ENCODE data around the gene TMEM120A.
A peak's percentile ranks its signal among the peaks of the same experiment; 100 is the strongest.

The TMEM120A gene

GRCh38 chr7:75968012-75968411, 26.4 kb downstream of the TMEM120A start:
- WGBS, 2 experiments, result 85 to 87% methylated on average over 10 of the region's 10 CpGs
- H3K4me1 ChIP-seq (ENCODE audit: control insufficient read depth, insufficient read depth, low read length), result peaks cover 44% of the 10 kb centered on the region

GRCh38 chr7:75967487-75967997, 26.9 kb downstream of the TMEM120A start:
- Histone ChIP-seq H3K4me3 (ENCODE audit: insufficient read depth, low read depth, low read length) (no peak overlapping the region), H3K36me3 (ENCODE audit: control insufficient read depth, insufficient read depth, low read length) (no peaks in the 10 kb centered on the region), H3K27me3 (ENCODE audit: control insufficient read depth, insufficient read depth, low read length, poor library complexity, severe bottlenecking) (no peaks in the 10 kb centered on the region), H3K27ac (ENCODE audit: insufficient read depth, low read depth, low read length, poor library complexity, severe bottlenecking) (peak overlapping the region; percentile 74), H3K9me3 (ENCODE audit: control insufficient read depth, low read length) (no peaks in the 10 kb centered on the region), H3K4me1 (ENCODE audit: control insufficient read depth, insufficient read depth, low read length) (peaks cover 49% of the 10 kb centered on the region)
- WGBS, 2 experiments, result 78 to 83% methylated on average over 13 of the region's 13 CpGs

More at GRCh38 chr7:75968012-75968411, 26.4 kb downstream of the TMEM120A start:
- no peaks in the 10 kb centered on the region for H3K9me3 ChIP-seq (ENCODE audit: control insufficient read depth, low read length)
- peaks cover 2% of the 10 kb centered on the region for H3K36me3 ChIP-seq (ENCODE audit: control insufficient read depth, insufficient read depth, low read length)
- H3K27ac ChIP-seq (ENCODE audit: insufficient read depth, low read depth, low read length, poor library complexity, severe bottlenecking), result peak overlapping the region; percentile 74
- H3K27me3 ChIP-seq (ENCODE audit: control insufficient read depth, insufficient read depth, low read length, poor library complexity, severe bottlenecking), result no peaks in the 10 kb centered on the region
- no peak overlapping the region for H3K4me3 ChIP-seq (ENCODE audit: insufficient read depth, low read depth, low read length)

GRCh38 chr7:75967055-75967454, 27.3 kb downstream of the TMEM120A start:
- no peak overlapping the region for H3K4me3 ChIP-seq (ENCODE audit: insufficient read depth, low read depth, low read length)
- peaks cover 47% of the 10 kb centered on the region for H3K4me1 ChIP-seq (ENCODE audit: control insufficient read depth, insufficient read depth, low read length)
- H3K27me3 ChIP-seq (ENCODE audit: control insufficient read depth, insufficient read depth, low read length, poor library complexity, severe bottlenecking), result no peaks in the 10 kb centered on the region
- no peaks in the 10 kb centered on the region for H3K9me3 ChIP-seq (ENCODE audit: control insufficient read depth, low read length)
- peak overlapping the region; percentile 54 for H3K27ac ChIP-seq (ENCODE audit: insufficient read depth, low read depth, low read length, poor library complexity, severe bottlenecking)
- H3K36me3 ChIP-seq (ENCODE audit: control insufficient read depth, insufficient read depth, low read length), result no peaks in the 10 kb centered on the region
- WGBS, 2 experiments, result 93 to 94% methylated on average over 11 of the region's 11 CpGs

GRCh38 chr7:75966190-75966961, 28.0 kb downstream of the TMEM120A start:
- WGBS, 2 experiments, result 91 to 93% methylated on average over 26 of the region's 26 CpGs
- Histone ChIP-seq H3K4me3 (ENCODE audit: insufficient read depth, low read depth, low read length) (no peak overlapping the region), H3K27ac (ENCODE audit: insufficient read depth, low read depth, low read length, poor library complexity, severe bottlenecking) (peak overlapping the region; percentile 6), H3K27me3 (ENCODE audit: control insufficient read depth, insufficient read depth, low read length, poor library complexity, severe bottlenecking) (no peaks in the 10 kb centered on the region), H3K9me3 (ENCODE audit: control insufficient read depth, low read length) (no peaks in the 10 kb centered on the region), H3K36me3 (ENCODE audit: control insufficient read depth, insufficient read depth, low read length) (no peaks in the 10 kb centered on the region), H3K4me1 (ENCODE audit: control insufficient read depth, insufficient read depth, low read length) (peaks cover 40% of the 10 kb centered on the region)

DNA sequence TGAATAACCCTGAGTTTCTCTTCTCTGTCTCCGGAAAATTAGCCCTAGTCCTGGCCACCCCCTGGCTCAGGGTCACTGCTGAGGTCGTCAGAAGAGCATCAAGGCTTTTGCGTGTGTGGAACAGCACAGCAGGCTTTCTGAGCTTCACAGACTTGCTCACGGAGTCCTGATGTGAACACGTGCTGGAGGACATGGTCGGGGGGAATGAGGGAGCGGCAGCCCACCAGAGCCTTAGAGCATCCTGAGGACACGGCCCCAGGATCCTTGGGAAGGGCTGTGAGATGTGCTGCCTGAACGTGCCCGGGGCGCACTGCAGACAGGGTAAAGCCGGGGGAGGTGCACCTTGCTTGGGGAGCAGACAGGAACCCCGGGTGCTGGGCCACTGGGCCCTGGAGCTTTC, 28.8 kb downstream of the TMEM120A start:
- H3K27me3 ChIP-seq (ENCODE audit: control insufficient read depth, insufficient read depth, low read length, poor library complexity, severe bottlenecking), result no peaks in the 10 kb centered on the region
- no peak overlapping the region for H3K27ac ChIP-seq (ENCODE audit: insufficient read depth, low read depth, low read length, poor library complexity, severe bottlenecking)
- no peaks in the 10 kb centered on the region for H3K9me3 ChIP-seq (ENCODE audit: control insufficient read depth, low read length)
- H3K36me3 ChIP-seq (ENCODE audit: control insufficient read depth, insufficient read depth, low read length), result no peaks in the 10 kb centered on the region
- H3K4me1 ChIP-seq (ENCODE audit: control insufficient read depth, insufficient read depth, low read length), result peaks cover 39% of the 10 kb centered on the region
- H3K4me3 ChIP-seq (ENCODE audit: insufficient read depth, low read depth, low read length), result no peak overlapping the region
- 89 to 91% methylated on average over 13 of the region's 13 CpGs for WGBS, 2 experiments

DNA sequence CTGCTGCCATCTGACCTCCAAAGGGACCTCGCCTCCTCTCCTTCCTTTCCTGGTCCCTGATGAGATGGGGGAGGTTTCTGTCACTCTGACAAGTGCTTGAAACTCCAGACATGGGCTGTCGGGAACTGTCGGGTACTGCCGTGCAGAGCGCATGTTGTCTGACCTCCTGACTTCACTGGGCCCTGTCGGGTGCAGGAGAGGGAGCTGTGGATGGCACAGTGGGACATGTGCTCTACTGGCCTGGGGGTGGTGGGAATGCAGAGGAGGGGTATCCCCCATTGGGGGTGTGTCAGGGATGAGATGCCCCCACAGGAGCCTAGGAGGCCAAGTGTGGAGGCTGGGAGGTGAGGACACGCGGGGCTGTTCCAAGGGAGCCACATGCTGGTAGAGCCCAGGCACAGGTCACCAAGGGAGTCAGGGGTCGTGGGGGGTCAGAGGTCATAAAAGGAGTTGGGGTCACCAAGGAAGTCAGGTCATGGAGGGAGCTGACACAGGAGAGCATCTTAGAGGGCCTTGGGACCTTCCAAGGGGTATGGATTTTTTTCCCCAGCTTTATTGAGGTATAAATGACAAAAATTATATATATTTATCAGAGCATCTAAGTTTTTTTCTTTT, 30.9 kb downstream of the TMEM120A start:
- H3K27me3 ChIP-seq (ENCODE audit: control insufficient read depth, insufficient read depth, low read length, poor library complexity, severe bottlenecking), result no peaks in the 10 kb centered on the region
- H3K36me3 ChIP-seq (ENCODE audit: control insufficient read depth, insufficient read depth, low read length), result no peaks in the 10 kb centered on the region
- H3K27ac ChIP-seq (ENCODE audit: insufficient read depth, low read depth, low read length, poor library complexity, severe bottlenecking), result peak overlapping the region; percentile 75
- WGBS, 2 experiments, result 89% methylated on average over 9 of the region's 9 CpGs
- H3K4me1 ChIP-seq (ENCODE audit: control insufficient read depth, insufficient read depth, low read length), result peaks cover 39% of the 10 kb centered on the region
- H3K4me3 ChIP-seq (ENCODE audit: insufficient read depth, low read depth, low read length), result no peak overlapping the region
- H3K9me3 ChIP-seq (ENCODE audit: control insufficient read depth, low read length), result no peaks in the 10 kb centered on the region

DNA sequence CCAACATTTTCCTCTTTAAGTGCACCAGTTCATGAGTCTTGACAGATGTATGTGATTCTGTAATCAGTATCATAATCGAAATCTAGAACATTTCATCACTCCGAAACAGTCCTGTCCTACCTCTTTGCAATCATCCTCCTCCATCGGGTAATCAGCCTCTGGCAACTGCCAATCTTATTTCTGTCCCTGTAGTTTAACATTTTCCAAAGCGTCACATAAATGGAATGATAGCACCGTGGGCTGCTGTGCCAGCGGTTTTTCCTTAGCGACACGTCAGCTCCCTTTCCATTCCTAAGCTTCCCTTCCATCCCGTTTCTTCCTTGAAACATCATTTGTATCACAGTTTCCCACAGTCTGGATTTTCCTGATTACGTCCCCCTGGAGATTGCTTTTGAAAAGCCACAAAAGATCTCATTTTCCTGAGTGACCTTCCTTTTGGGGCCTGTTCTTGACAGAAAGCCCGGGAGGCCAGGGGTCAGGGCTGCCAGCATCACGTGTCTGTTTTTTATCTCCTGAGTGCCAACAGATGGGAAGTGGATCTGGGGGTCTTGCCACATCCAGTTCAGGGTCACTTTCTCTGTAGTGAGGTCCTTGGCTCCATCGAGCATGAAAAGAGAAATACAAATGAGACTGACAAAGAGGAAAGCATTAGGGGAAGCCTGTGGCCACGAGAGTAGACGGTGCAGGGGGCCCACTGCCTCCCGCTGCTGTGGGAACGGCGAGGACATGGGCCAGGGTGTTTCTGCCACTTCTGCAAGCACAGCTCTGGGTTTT, 31.6 kb downstream of the TMEM120A start:
- H3K9me3 ChIP-seq (ENCODE audit: control insufficient read depth, low read length), result no peaks in the 10 kb centered on the region
- H3K27me3 ChIP-seq (ENCODE audit: control insufficient read depth, insufficient read depth, low read length, poor library complexity, severe bottlenecking), result no peaks in the 10 kb centered on the region
- peak overlapping the region; percentile 75 for H3K27ac ChIP-seq (ENCODE audit: insufficient read depth, low read depth, low read length, poor library complexity, severe bottlenecking)
- H3K36me3 ChIP-seq (ENCODE audit: control insufficient read depth, insufficient read depth, low read length), result no peaks in the 10 kb centered on the region
- H3K4me1 ChIP-seq (ENCODE audit: control insufficient read depth, insufficient read depth, low read length), result peaks cover 32% of the 10 kb centered on the region
- WGBS, 2 experiments, result 69 to 79% methylated on average over 18 of the region's 18 CpGs
- H3K4me3 ChIP-seq (ENCODE audit: insufficient read depth, low read depth, low read length), result no peak overlapping the region

DNA sequence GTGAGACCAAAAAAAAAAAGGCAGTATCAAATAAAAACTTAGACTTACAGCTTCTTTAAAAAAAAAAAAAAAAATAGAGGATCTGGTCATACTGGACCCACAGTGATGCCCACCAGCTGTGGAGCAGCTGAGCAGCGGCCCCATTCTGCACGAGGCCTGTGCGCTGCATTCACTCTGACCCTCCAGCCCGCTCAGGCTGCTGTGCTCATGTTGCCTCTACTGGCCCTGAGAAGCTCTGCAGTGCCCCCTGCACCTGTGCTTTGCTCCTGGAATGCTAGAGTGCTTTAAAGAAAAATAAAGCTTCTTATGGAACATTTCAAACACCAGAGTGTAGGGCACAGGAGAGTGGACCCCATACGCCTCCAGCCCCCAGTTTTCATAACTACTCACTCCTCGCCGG, 33.2 kb downstream of the TMEM120A start:
- Histone ChIP-seq H3K4me1 (ENCODE audit: control insufficient read depth, insufficient read depth, low read length) (peaks cover 27% of the 10 kb centered on the region), H3K9me3 (ENCODE audit: control insufficient read depth, low read length) (no peaks in the 10 kb centered on the region), H3K4me3 (ENCODE audit: insufficient read depth, low read depth, low read length) (no peak overlapping the region), H3K36me3 (ENCODE audit: control insufficient read depth, insufficient read depth, low read length) (no peaks in the 10 kb centered on the region), H3K27ac (ENCODE audit: insufficient read depth, low read depth, low read length, poor library complexity, severe bottlenecking) (no peak overlapping the region), H3K27me3 (ENCODE audit: control insufficient read depth, insufficient read depth, low read length, poor library complexity, severe bottlenecking) (no peaks in the 10 kb centered on the region)
- WGBS, 2 experiments, result 87 to 90% methylated on average over 7 of the region's 7 CpGs

GRCh38 chr7:75960372-75960771, 34.0 kb downstream of the TMEM120A start:
- Histone ChIP-seq H3K9me3 (ENCODE audit: control insufficient read depth, low read length) (no peaks in the 10 kb centered on the region), H3K4me1 (ENCODE audit: control insufficient read depth, insufficient read depth, low read length) (peaks cover 22% of the 10 kb centered on the region), H3K27me3 (ENCODE audit: control insufficient read depth, insufficient read depth, low read length, poor library complexity, severe bottlenecking) (no peaks in the 10 kb centered on the region), H3K36me3 (ENCODE audit: control insufficient read depth, insufficient read depth, low read length) (peaks cover 3% of the 10 kb centered on the region), H3K4me3 (ENCODE audit: insufficient read depth, low read depth, low read length) (no peak overlapping the region), H3K27ac (ENCODE audit: insufficient read depth, low read depth, low read length, poor library complexity, severe bottlenecking) (no peak overlapping the region)
- 93 to 95% methylated on average over 6 of the region's 6 CpGs for WGBS, 2 experiments

Measured in ectodermal cell (in vitro differentiated cells).